HL-60 (cell line): Measurements from ENCODE around the gene SPG21.

Experiments used
- CTCF ChIP-seq: IDR thresholded peaks from one replicate; pipeline ENCODE4 v1.5.1; 2011; ENCODE audit warnings: low read length, control low read depth, inconsistent platforms; ENCODE audit not compliant: insufficient read depth
- GABPA ChIP-seq: IDR thresholded peaks from 2 replicates; pipeline ENCODE4 v1.6.1; 2012; ENCODE audit warnings: low read depth
- POLR2AphosphoS5 ChIP-seq: IDR thresholded peaks from 2 replicates; pipeline ENCODE4 v1.6.1; 2012; ENCODE audit warnings: low read depth
- REST ChIP-seq: IDR thresholded peaks from 2 replicates; pipeline ENCODE4 v1.6.1; 2012; ENCODE audit warnings: low read depth; ENCODE audit not compliant: insufficient replicate concordance
- SPI1 ChIP-seq: IDR thresholded peaks from 2 replicates; pipeline ENCODE4 v1.6.1; 2012; ENCODE audit warnings: low read depth, mild to moderate bottlenecking, borderline replicate concordance

- no peak for TF ChIP-seq CTCF
- TF ChIP-seq REST: no peak
- no peak for TF ChIP-seq POLR2AphosphoS5
- no peak for TF ChIP-seq GABPA
- TF ChIP-seq SPI1: no peak
Observed at GRCh38 chr15:64993290-64993689, 3.6 kb upstream of the SPG21 start.
